Effector memory CD8-positive, alpha-beta T cell (primary cell): ENCODE data around the gene IGIP.

Source experiments
- ATAC-seq: fragments of 150-1000 bp; cut with Tn5 transposase; replicated peaks from 2 replicates; pipeline ENCODE4 v1.10.0; 2021; ENCODE audit warnings: mild to moderate bottlenecking, moderate library complexity
- DNase-seq, 3 experiments: peaks; one replicate each; pipeline ENCODE4 v3.0.0; 2021
- H3K27ac Mint-ChIP-seq, 2 donors: one replicate each; pipeline ENCODE4 v1.8.0; 2022; ENCODE audit warnings: mild to moderate bottlenecking in 2 of 2, mixed read lengths in 2 of 2, moderate library complexity in 2 of 2
- H3K27me3 Mint-ChIP-seq, 2 donors: one replicate each; pipeline ENCODE4 v1.8.0; 2022; ENCODE audit warnings: mixed read lengths in 2 of 2
- H3K36me3 Mint-ChIP-seq: one replicate; pipeline ENCODE4 v1.8.0; 2022; ENCODE audit warnings: mild to moderate bottlenecking, moderate library complexity, mixed read lengths; ENCODE audit not compliant: insufficient read depth
- H3K4me1 Mint-ChIP-seq, 2 donors: one replicate each; pipeline ENCODE4 v1.8.0; 2022; ENCODE audit warnings: low read depth in 2 of 2, mixed read lengths in 2 of 2
- H3K4me3 Mint-ChIP-seq, 2 donors: one replicate each; pipeline ENCODE4 v1.8.0; 2022; ENCODE audit warnings: mild to moderate bottlenecking in 2 of 2, mixed read lengths in 2 of 2, moderate library complexity in 2 of 2
- H3K9me3 Mint-ChIP-seq, 2 donors: one replicate each; pipeline ENCODE4 v1.8.0; 2022; ENCODE audit warnings: mixed read lengths in 2 of 2

The IGIP gene

GRCh38 chr5:140135127-140135526 lies 9.4 kb downstream of the IGIP start:
- H3K27me3 Mint-ChIP-seq, result no peaks in the 10 kb centered on the region
- H3K27ac Mint-ChIP-seq, result no peak overlapping the region
- H3K36me3 Mint-ChIP-seq, result no peaks in the 10 kb centered on the region
- H3K9me3 Mint-ChIP-seq, result no peaks in the 10 kb centered on the region
- peaks cover 30 to 54% of the 10 kb centered on the region in 2 donors for H3K4me1 Mint-ChIP-seq
- DNase-seq, result no peak
- no peak for ATAC-seq
- no peak overlapping the region for H3K4me3 Mint-ChIP-seq

- ATAC-seq, result no peak
- H3K27ac Mint-ChIP-seq, result no peak overlapping the region
- H3K4me1 Mint-ChIP-seq, result peaks cover 27 to 46% of the 10 kb centered on the region in 2 donors
- no peak overlapping the region for H3K4me3 Mint-ChIP-seq
- no peaks in the 10 kb centered on the region for H3K9me3 Mint-ChIP-seq
- H3K36me3 Mint-ChIP-seq, result no peaks in the 10 kb centered on the region
- DNase-seq, result no peak
- H3K27me3 Mint-ChIP-seq, result no peaks in the 10 kb centered on the region
Measured at GRCh38 chr5:140136624-140137023, 10.9 kb downstream of the IGIP start.

GRCh38 chr5:140140435-140140834 lies 14.7 kb downstream of the IGIP start:
- ATAC-seq, result no peak
- Mint-ChIP-seq H3K27me3 (peaks cover 6 to 18% of the 10 kb centered on the region in 2 donors), H3K9me3 (no peaks in the 10 kb centered on the region), H3K36me3 (no peaks in the 10 kb centered on the region), H3K27ac (no peak overlapping the region), H3K4me3 (no peak overlapping the region), H3K4me1 (peaks cover 21 to 23% of the 10 kb centered on the region in 2 donors)
- DNase-seq, result no peak

GRCh38 chr5:140141241-140141640 lies 15.5 kb downstream of the IGIP start:
- Mint-ChIP-seq H3K27ac (no peak overlapping the region), H3K36me3 (no peaks in the 10 kb centered on the region), H3K4me3 (no peak overlapping the region), H3K9me3 (no peaks in the 10 kb centered on the region), H3K27me3 (peaks cover 8 to 26% of the 10 kb centered on the region in 2 donors), H3K4me1 (peaks cover 18 to 21% of the 10 kb centered on the region in 2 donors)
- ATAC-seq (no peak), DNase-seq (no peak)

GRCh38 chr5:140142246-140142645 lies 16.5 kb downstream of the IGIP start:
- H3K36me3 Mint-ChIP-seq, result no peaks in the 10 kb centered on the region
- no peak for DNase-seq
- H3K4me3 Mint-ChIP-seq, result no peak overlapping the region
- peaks cover 17 to 21% of the 10 kb centered on the region in 2 donors for H3K4me1 Mint-ChIP-seq
- no peak overlapping the region for H3K27ac Mint-ChIP-seq
- ATAC-seq, result no peak
- no peaks in the 10 kb centered on the region for H3K9me3 Mint-ChIP-seq
- peaks cover 8 to 36% of the 10 kb centered on the region in 2 donors for H3K27me3 Mint-ChIP-seq

GRCh38 chr5:140142856-140143255 lies 17.1 kb downstream of the IGIP start:
- Mint-ChIP-seq H3K9me3 (no peaks in the 10 kb centered on the region), H3K27me3 (peaks cover 8 to 42% of the 10 kb centered on the region in 2 donors), H3K4me1 (peaks cover 11 to 25% of the 10 kb centered on the region in 2 donors), H3K36me3 (no peaks in the 10 kb centered on the region), H3K27ac (peak overlapping the region in 1 of 2 donors; percentile 38), H3K4me3 (no peak overlapping the region)
- no peak for ATAC-seq
- DNase-seq, result no peak

GRCh38 chr5:140143521-140144258 lies 18.0 kb downstream of the IGIP start:
- Mint-ChIP-seq H3K27me3 (peaks cover 8 to 46% of the 10 kb centered on the region in 2 donors), H3K4me3 (no peak overlapping the region), H3K36me3 (no peaks in the 10 kb centered on the region), H3K4me1 (peaks cover 9 to 25% of the 10 kb centered on the region in 2 donors), H3K9me3 (no peaks in the 10 kb centered on the region), H3K27ac (peak overlapping the region; percentile 8 to 10)
- DNase-seq, result no peak
- peak; percentile 2 for ATAC-seq

- Mint-ChIP-seq H3K27me3 (peaks cover 8 to 46% of the 10 kb centered on the region in 2 donors), H3K9me3 (no peaks in the 10 kb centered on the region), H3K4me1 (peaks cover 9 to 25% of the 10 kb centered on the region in 2 donors), H3K4me3 (peak overlapping the region; percentile 57 to 71), H3K36me3 (no peaks in the 10 kb centered on the region), H3K27ac (no peak overlapping the region)
- DNase-seq (no peak), ATAC-seq (no peak)
Measured at GRCh38 chr5:140145256-140145655, 19.5 kb downstream of the IGIP start.

- Mint-ChIP-seq H3K27me3 (peaks cover 8 to 46% of the 10 kb centered on the region in 2 donors), H3K9me3 (no peaks in the 10 kb centered on the region), H3K36me3 (no peaks in the 10 kb centered on the region), H3K27ac (no peak overlapping the region), H3K4me1 (peaks cover 9 to 25% of the 10 kb centered on the region in 2 donors), H3K4me3 (peak overlapping the region; percentile 57 to 71)
- DNase-seq (peak; percentile 25 to 48 (median 38)), ATAC-seq (peak; percentile 80)
Measured at GRCh38 chr5:140145818-140146522, 20.2 kb downstream of the IGIP start.

GRCh38 chr5:140146523-140146842 lies 20.7 kb downstream of the IGIP start:
- Mint-ChIP-seq H3K27ac (no peak overlapping the region), H3K27me3 (peaks cover 8 to 46% of the 10 kb centered on the region in 2 donors), H3K36me3 (no peaks in the 10 kb centered on the region), H3K4me3 (peak overlapping the region; percentile 27 to 29), H3K9me3 (no peaks in the 10 kb centered on the region), H3K4me1 (peaks cover 9 to 25% of the 10 kb centered on the region in 2 donors)
- ATAC-seq, result no peak
- no peak for DNase-seq

- Mint-ChIP-seq H3K4me1 (peaks cover 9 to 26% of the 10 kb centered on the region in 2 donors), H3K36me3 (no peaks in the 10 kb centered on the region), H3K27ac (no peak overlapping the region), H3K27me3 (peaks cover 8 to 46% of the 10 kb centered on the region in 2 donors), H3K4me3 (no peak overlapping the region), H3K9me3 (no peaks in the 10 kb centered on the region)
- no peak for ATAC-seq
- no peak for DNase-seq
Measured at GRCh38 chr5:140147460-140147859, 21.7 kb downstream of the IGIP start.

GRCh38 chr5:140148508-140148907 lies 22.8 kb downstream of the IGIP start:
- peaks cover 8 to 46% of the 10 kb centered on the region in 2 donors for H3K27me3 Mint-ChIP-seq
- ATAC-seq, result no peak

GRCh38 chr5:140150201-140150600 lies 24.5 kb downstream of the IGIP start:
- Mint-ChIP-seq H3K4me1 (peaks cover 5 to 14% of the 10 kb centered on the region in 2 donors), H3K9me3 (no peaks in the 10 kb centered on the region), H3K4me3 (no peak overlapping the region), H3K27me3 (peaks cover 4 to 31% of the 10 kb centered on the region in 2 donors), H3K27ac (no peak overlapping the region), H3K36me3 (no peaks in the 10 kb centered on the region)
- DNase-seq, result no peak
- ATAC-seq, result no peak

More at GRCh38 chr5:140148508-140148907, 22.8 kb downstream of the IGIP start:
- Mint-ChIP-seq H3K36me3 (no peaks in the 10 kb centered on the region), H3K4me3 (no peak overlapping the region), H3K27ac (no peak overlapping the region), H3K9me3 (no peaks in the 10 kb centered on the region), H3K4me1 (peaks cover 9 to 26% of the 10 kb centered on the region in 2 donors)
- no peak for DNase-seq
